Sigmoid colon (tissue), 4 donors: ENCODE data around the gene MAP3K12.

Source experiments
- CTCF ChIP-seq, 4 experiments: fragments of 450-650 bp in 3 of 4; fragments of 200-600 bp in 1 of 4; IDR thresholded peaks; one replicate each; pipeline ENCODE4 v1.5.1; 2016 to 2019; ENCODE audit warnings: antibody characterized with exemption in 4 of 4, mild to moderate bottlenecking in 3 of 4, moderate library complexity in 2 of 4
- EP300 ChIP-seq, 4 donors: sonication (generic); formaldehyde crosslinking; IDR thresholded peaks; one replicate each; pipeline ENCODE4 v1.6.1; 2017; ENCODE audit warnings: antibody characterized with exemption in 4 of 4
- POLR2A ChIP-seq, 2 donors: fragments of 450-650 bp; IDR thresholded peaks; one replicate each; pipeline ENCODE4 v1.6.1; 2016; ENCODE audit warnings: antibody characterized with exemption in 2 of 2, mild to moderate bottlenecking in 2 of 2, moderate library complexity in 2 of 2
- POLR2AphosphoS5 ChIP-seq, 4 donors: sonication (generic); formaldehyde crosslinking; IDR thresholded peaks; one replicate each; pipeline ENCODE4 v1.6.1; 2017; ENCODE audit warnings: antibody characterized with exemption in 4 of 4

GRCh38 chr12:53465679-53466078 lies 33.6 kb downstream of the MAP3K12 start:
- no peak for TF ChIP-seq POLR2AphosphoS5 (IDR thresholded peaks at IDR 0.05)
- no peak for TF ChIP-seq CTCF (IDR thresholded peaks at IDR 0.05)
- TF ChIP-seq POLR2A (IDR thresholded peaks at IDR 0.05): no peak
- no peak for TF ChIP-seq EP300 (IDR thresholded peaks at IDR 0.05)
